Kidney epithelial cell (primary cell): Measurements from ENCODE around the gene STX11. TPM values are rescaled to one million over a fixed set of nuclear protein-coding genes. Genes with fewer than 3 reads are reported as not detected.

Source experiments
- DNase-seq: peaks from one replicate; pipeline ENCODE4 v3.0.0-alpha.2; 2010; ENCODE audit warnings: low read depth
- H3K27me3 ChIP-seq: 2 replicates; pipeline ENCODE4 v1.6.0; 2011; ENCODE audit warnings: low read length; ENCODE audit not compliant: control insufficient read depth, insufficient read depth
- H3K36me3 ChIP-seq: 2 replicates; pipeline ENCODE4 v1.5.1; 2011; ENCODE audit warnings: low read length; ENCODE audit not compliant: control insufficient read depth, insufficient read depth
- H3K4me3 ChIP-seq: 2 replicates; pipeline ENCODE4 v1.5.1; 2011; ENCODE audit warnings: low read depth, mild to moderate bottlenecking, control low read depth, low read length
- CTCF ChIP-seq: IDR thresholded peaks from 2 replicates; pipeline ENCODE4 v1.5.1; 2011; ENCODE audit warnings: mild to moderate bottlenecking, moderate library complexity, low read length, control low read depth, inconsistent platforms; ENCODE audit not compliant: insufficient read depth, poor library complexity, severe bottlenecking
- total RNA-seq: library from RNA; depleted of rRNA; stranded (reverse); fragments of >200 nt; gene quantifications from 2 replicates; pipeline ENCODE4 v1.2.3, GENCODE V29; 2015

The STX11 gene
- total RNA-seq, 1 donor from 2014 or later = 4.1 TPM

- DNase-seq = no peak
- no peaks in the 10 kb centered on the region for H3K36me3 ChIP-seq
- no peaks in the 10 kb centered on the region for H3K27me3 ChIP-seq
- no peak for TF ChIP-seq CTCF
- no peak overlapping the region for H3K4me3 ChIP-seq
Observed at GRCh38 chr6:144110210-144110609, 40.1 kb upstream of the STX11 start.

GRCh38 chr6:144113366-144113765 is 37.0 kb upstream of the STX11 start:
- Histone ChIP-seq H3K4me3 (no peak overlapping the region), H3K36me3 (no peaks in the 10 kb centered on the region), H3K27me3 (no peaks in the 10 kb centered on the region)
- DNase-seq = no peak
- no peak for TF ChIP-seq CTCF

- no peak for TF ChIP-seq CTCF
- H3K4me3 ChIP-seq = no peak overlapping the region
- no peaks in the 10 kb centered on the region for H3K36me3 ChIP-seq
- DNase-seq = no peak
- no peaks in the 10 kb centered on the region for H3K27me3 ChIP-seq
Observed at GRCh38 chr6:144115219-144115618, 35.1 kb upstream of the STX11 start.

GRCh38 chr6:144119376-144119775 is 30.9 kb upstream of the STX11 start:
- DNase-seq = no peak

GRCh38 chr6:144122861-144123260 is 27.5 kb upstream of the STX11 start:
- Histone ChIP-seq H3K4me3 (no peak overlapping the region), H3K27me3 (no peaks in the 10 kb centered on the region), H3K36me3 (no peaks in the 10 kb centered on the region)
- DNase-seq = no peak
- no peak for TF ChIP-seq CTCF

More at GRCh38 chr6:144119376-144119775, 30.9 kb upstream of the STX11 start:
- Histone ChIP-seq H3K4me3 (no peak overlapping the region), H3K36me3 (no peaks in the 10 kb centered on the region), H3K27me3 (no peaks in the 10 kb centered on the region)
- no peak for TF ChIP-seq CTCF

- Histone ChIP-seq H3K27me3 (no peaks in the 10 kb centered on the region), H3K36me3 (no peaks in the 10 kb centered on the region)
- no peak for TF ChIP-seq CTCF
Observed at GRCh38 chr6:144123421-144123820, 26.9 kb upstream of the STX11 start.

More at GRCh38 chr6:144123421-144123820, 26.9 kb upstream of the STX11 start:
- DNase-seq = no peak
- H3K4me3 ChIP-seq = no peak overlapping the region
